ENCODE data around the gene ZDHHC14. TPM values are rescaled to one million over a fixed set of nuclear protein-coding genes. Genes with fewer than 3 reads are reported as not detected.

Gene ZDHHC14
- total and polyA plus RNA-seq, 4 donors = 4.3 to 18.3 (median 8.9) TPM

GRCh38 chr6:157536223-157536545, 155.2 kb downstream of the ZDHHC14 start:
- peak; percentile 19 to 81 (median 74) for DNase-seq
- no peak overlapping the region for H3K27ac ChIP-seq (ENCODE audit: low read depth in 1 of 2, low read length in 1 of 2)
- TF ChIP-seq CTCF (IDR thresholded peaks at IDR 0.05; ENCODE audit: control extremely low read depth, extremely low read depth) = no peak
- no peaks in the 10 kb centered on the region for H3K9me3 ChIP-seq (ENCODE audit: control insufficient read depth in 4 of 4, insufficient read depth in 3 of 4, low read length in 3 of 4)
- no peak overlapping the region for H3K4me3 ChIP-seq
- WGBS, 2 donors = 5 to 10% methylated on average over 2 of the region's 2 CpGs
- peak overlapping the region in 1 of 2 donors; percentile 46 for H3K9ac ChIP-seq (ENCODE audit: insufficient read depth in 1 of 2, low read length in 2 of 2)
- no peaks in the 10 kb centered on the region for H3K36me3 ChIP-seq (ENCODE audit: control insufficient read depth in 4 of 4, insufficient read depth in 4 of 4, low read length in 4 of 4)
- H3K4me1 ChIP-seq (ENCODE audit: control insufficient read depth in 5 of 5, insufficient read depth in 5 of 5, low read length in 5 of 5) = peaks cover 9 to 67% (median 30%) of the 10 kb centered on the region in 5 donors
- no peaks in the 10 kb centered on the region for H3K27me3 ChIP-seq (ENCODE audit: control insufficient read depth in 3 of 3, insufficient read depth in 3 of 3, low read length in 2 of 3)
- ATAC-seq (ENCODE audit: insufficient read depth, low FRiP score) = peak; percentile 20

- ATAC-seq (ENCODE audit: insufficient read depth, low FRiP score) (no peak), DNase-seq (peak; percentile 19 to 69 (median 45))
- no peak for TF ChIP-seq CTCF (IDR thresholded peaks at IDR 0.05; ENCODE audit: control extremely low read depth, extremely low read depth)
- H3K36me3 ChIP-seq (ENCODE audit: control insufficient read depth in 4 of 4, insufficient read depth in 4 of 4, low read length in 4 of 4) = no peaks in the 10 kb centered on the region
- 96% methylated on average over 2 of the region's 2 CpGs for WGBS, 2 donors
- H3K27me3 ChIP-seq (ENCODE audit: control insufficient read depth in 3 of 3, insufficient read depth in 3 of 3, low read length in 2 of 3) = no peaks in the 10 kb centered on the region
- H3K9ac ChIP-seq (ENCODE audit: insufficient read depth in 1 of 2, low read length in 2 of 2) = no peak overlapping the region
- no peak overlapping the region for H3K4me3 ChIP-seq
- H3K9me3 ChIP-seq (ENCODE audit: control insufficient read depth in 4 of 4, insufficient read depth in 3 of 4, low read length in 3 of 4) = no peaks in the 10 kb centered on the region
- no peak overlapping the region for H3K27ac ChIP-seq (ENCODE audit: low read depth in 1 of 2, low read length in 1 of 2)
- peaks cover 11 to 65% (median 33%) of the 10 kb centered on the region in 5 donors for H3K4me1 ChIP-seq (ENCODE audit: control insufficient read depth in 5 of 5, insufficient read depth in 5 of 5, low read length in 5 of 5)
Observed at GRCh38 chr6:157537556-157537955, 156.6 kb downstream of the ZDHHC14 start.

- no peak overlapping the region for H3K4me3 ChIP-seq
- DNase-seq (no peak), ATAC-seq (ENCODE audit: insufficient read depth, low FRiP score) (no peak)
- H3K4me1 ChIP-seq (ENCODE audit: control insufficient read depth in 5 of 5, insufficient read depth in 5 of 5, low read length in 5 of 5) = peaks cover 11 to 63% (median 37%) of the 10 kb centered on the region in 5 donors
- H3K27me3 ChIP-seq (ENCODE audit: control insufficient read depth in 3 of 3, insufficient read depth in 3 of 3, low read length in 2 of 3) = no peaks in the 10 kb centered on the region
- TF ChIP-seq CTCF (IDR thresholded peaks at IDR 0.05; ENCODE audit: control extremely low read depth, extremely low read depth) = no peak
- WGBS, 2 donors = 41 to 73% methylated on average over 5 of the region's 5 CpGs
- no peaks in the 10 kb centered on the region for H3K9me3 ChIP-seq (ENCODE audit: control insufficient read depth in 4 of 4, insufficient read depth in 3 of 4, low read length in 3 of 4)
- H3K9ac ChIP-seq (ENCODE audit: insufficient read depth in 1 of 2, low read length in 2 of 2) = no peak overlapping the region
- no peaks in the 10 kb centered on the region for H3K36me3 ChIP-seq (ENCODE audit: control insufficient read depth in 4 of 4, insufficient read depth in 4 of 4, low read length in 4 of 4)
- H3K27ac ChIP-seq (ENCODE audit: low read depth in 1 of 2, low read length in 1 of 2) = no peak overlapping the region
Observed at GRCh38 chr6:157538168-157538567, 157.2 kb downstream of the ZDHHC14 start.

GRCh38 chr6:157538698-157539097, 157.7 kb downstream of the ZDHHC14 start:
- Histone ChIP-seq H3K4me3 (no peak overlapping the region), H3K36me3 (ENCODE audit: control insufficient read depth in 4 of 4, insufficient read depth in 4 of 4, low read length in 4 of 4) (peaks cover 2 to 5% (median 4%) of the 10 kb centered on the region in 4 donors), H3K9ac (ENCODE audit: insufficient read depth in 1 of 2, low read length in 2 of 2) (no peak overlapping the region), H3K27ac (ENCODE audit: low read depth in 1 of 2, low read length in 1 of 2) (no peak overlapping the region), H3K27me3 (ENCODE audit: control insufficient read depth in 3 of 3, insufficient read depth in 3 of 3, low read length in 2 of 3) (no peaks in the 10 kb centered on the region), H3K4me1 (ENCODE audit: control insufficient read depth in 5 of 5, insufficient read depth in 5 of 5, low read length in 5 of 5) (peaks cover 11 to 58% (median 38%) of the 10 kb centered on the region in 5 donors), H3K9me3 (ENCODE audit: control insufficient read depth in 4 of 4, insufficient read depth in 3 of 4, low read length in 3 of 4) (no peaks in the 10 kb centered on the region)
- 94 to 96% methylated on average over 13 of the region's 13 CpGs for WGBS, 2 donors
- ATAC-seq (ENCODE audit: insufficient read depth, low FRiP score) = no peak
- no peak for TF ChIP-seq CTCF (IDR thresholded peaks at IDR 0.05; ENCODE audit: control extremely low read depth, extremely low read depth)
- no peak for DNase-seq

Data from lung (tissue), 12 donors.